Stimulated activated naive CD8-positive, alpha-beta T cell treated with anti-CD3 and anti-CD28 coated beads, Interleukin-15, Interleukin-2, amounts not matched to agents 100 ng/mL and 50 ng/mL, for 24 hours (primary cell): ENCODE measurements around the gene CATSPER4.

Source experiments
- H3K27ac Mint-ChIP-seq: one replicate; pipeline ENCODE4 v1.8.0; 2021; ENCODE audit warnings: mild to moderate bottlenecking, mixed read lengths
- H3K27me3 Mint-ChIP-seq: one replicate; pipeline ENCODE4 v1.8.0; 2021; ENCODE audit warnings: mixed read lengths
- H3K36me3 Mint-ChIP-seq: one replicate; pipeline ENCODE4 v1.8.0; 2021; ENCODE audit warnings: low read depth, mixed read lengths
- H3K4me1 Mint-ChIP-seq: one replicate; pipeline ENCODE4 v1.8.0; 2021; ENCODE audit warnings: low read depth, mixed read lengths
- H3K4me3 Mint-ChIP-seq: one replicate; pipeline ENCODE4 v1.8.0; 2021; ENCODE audit warnings: mild to moderate bottlenecking, mixed read lengths
- H3K9me3 Mint-ChIP-seq: one replicate; pipeline ENCODE4 v1.8.0; 2021; ENCODE audit warnings: mixed read lengths

The CATSPER4 gene

DNA sequence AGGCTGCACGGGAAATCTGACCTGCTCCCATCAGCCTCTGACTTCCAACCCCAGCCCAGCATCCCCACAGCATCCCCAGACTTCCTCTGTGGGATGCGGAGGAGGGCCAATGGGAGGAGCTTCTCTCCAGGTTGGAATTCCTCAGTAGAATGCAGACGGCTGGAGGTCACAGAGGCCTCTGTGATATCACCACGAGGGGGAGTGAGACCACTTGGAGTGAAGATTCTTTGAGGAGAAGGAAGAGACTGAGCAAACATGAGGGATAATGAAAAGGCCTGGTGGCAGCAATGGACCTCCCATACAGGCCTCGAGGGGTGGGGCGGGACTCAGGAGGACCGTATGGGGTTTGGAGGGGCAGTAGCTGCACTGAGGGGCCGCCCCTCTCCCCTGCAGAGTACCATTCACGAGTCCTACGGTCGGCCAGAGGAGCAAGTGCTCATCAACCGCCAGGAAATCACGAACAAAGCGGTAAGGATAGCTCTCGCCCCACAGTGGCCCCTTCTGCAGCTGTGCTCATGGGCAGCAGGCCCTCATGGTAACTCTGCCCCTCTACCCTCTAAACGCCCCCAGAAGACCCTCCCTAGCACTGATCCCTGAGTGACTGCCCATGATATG is at the start of gene CATSPER4:
TSS of gene CATSPER4 (plus strand) at position 230 of the 615 bp plus-strand sequence. CDS start at position 256, 26 bp downstream.
- Mint-ChIP-seq H3K4me3 (no peak within 1 kb of the TSS), H3K27me3 (no peaks in the 10 kb centered on the region), H3K4me1 (peaks cover 8% of the 10 kb centered on the region), H3K9me3 (no peaks in the 10 kb centered on the region), H3K36me3 (no peaks in the 10 kb centered on the region), H3K27ac (no peak within 1 kb of the TSS)

DNA sequence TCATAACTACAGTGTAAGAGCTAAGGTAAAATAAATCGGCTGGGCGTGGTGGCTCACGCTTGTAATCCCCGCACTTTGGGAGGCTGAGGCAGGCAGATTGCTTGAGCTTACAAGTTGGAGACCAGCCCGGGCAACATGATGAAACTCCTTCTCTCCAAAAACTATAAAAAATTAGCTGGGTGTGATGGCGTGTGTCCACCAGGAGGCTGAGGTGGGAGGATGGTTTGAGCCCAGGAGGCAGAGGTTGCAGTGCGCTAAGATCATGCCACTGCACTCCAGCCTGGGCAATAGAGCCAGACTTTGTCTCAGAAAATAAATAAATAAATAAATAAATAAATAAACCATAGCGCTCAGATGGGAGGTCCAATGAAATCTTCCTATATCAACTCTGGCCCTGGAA is 48.2 kb upstream of the CATSPER4 start:
- Mint-ChIP-seq H3K27me3 (no peaks in the 10 kb centered on the region), H3K4me3 (no peak overlapping the region), H3K27ac (no peak overlapping the region), H3K9me3 (no peaks in the 10 kb centered on the region), H3K4me1 (peaks cover 8% of the 10 kb centered on the region), H3K36me3 (no peaks in the 10 kb centered on the region)

DNA sequence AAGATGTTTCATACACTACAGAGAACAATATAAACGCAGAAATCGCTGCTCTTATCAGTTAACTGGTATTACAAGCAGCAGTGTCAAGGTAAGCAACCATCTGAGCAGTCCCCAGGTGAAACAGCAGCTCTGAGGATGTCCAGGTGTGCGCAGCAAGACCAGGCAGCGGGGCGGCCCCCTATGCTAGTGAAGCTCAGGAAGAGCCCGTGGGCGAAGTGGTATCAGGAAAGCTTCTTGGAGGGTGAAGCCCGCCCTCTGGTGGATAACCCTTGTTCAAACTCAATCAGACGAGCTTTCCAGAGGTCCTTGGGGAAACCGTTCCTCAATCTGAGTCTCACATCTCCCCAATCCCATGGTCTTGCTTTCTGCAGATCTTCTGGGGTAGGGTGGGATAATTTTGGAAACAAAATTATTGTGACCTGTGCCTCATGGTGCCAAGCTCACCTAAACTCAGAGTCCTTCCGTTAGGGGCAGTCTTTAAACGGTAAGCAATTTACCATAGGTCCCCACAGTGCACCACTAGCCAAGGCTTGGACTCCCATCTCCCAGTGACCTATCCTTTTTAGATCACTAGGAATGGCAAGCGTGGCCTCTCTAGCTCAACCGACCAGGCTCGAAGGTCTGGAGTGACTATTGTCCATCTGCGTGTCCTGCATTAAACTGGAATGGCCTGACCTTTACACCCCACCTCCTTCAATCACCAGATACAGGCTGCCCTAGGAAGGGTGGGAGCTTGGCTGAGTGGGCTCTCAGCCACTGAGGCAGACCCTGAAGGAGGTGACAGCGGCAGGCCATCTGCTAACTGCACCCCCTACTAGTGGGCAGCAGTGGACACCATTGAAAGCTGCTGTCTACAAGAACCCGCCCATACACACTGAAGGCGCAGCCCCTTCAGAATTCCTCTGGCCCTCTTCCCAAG is 45.1 kb upstream of the CATSPER4 start:
- no peak overlapping the region for H3K4me3 Mint-ChIP-seq
- H3K4me1 Mint-ChIP-seq, result no peaks in the 10 kb centered on the region
- no peaks in the 10 kb centered on the region for H3K9me3 Mint-ChIP-seq
- H3K27ac Mint-ChIP-seq, result no peak overlapping the region
- H3K36me3 Mint-ChIP-seq, result no peaks in the 10 kb centered on the region
- H3K27me3 Mint-ChIP-seq, result no peaks in the 10 kb centered on the region

DNA sequence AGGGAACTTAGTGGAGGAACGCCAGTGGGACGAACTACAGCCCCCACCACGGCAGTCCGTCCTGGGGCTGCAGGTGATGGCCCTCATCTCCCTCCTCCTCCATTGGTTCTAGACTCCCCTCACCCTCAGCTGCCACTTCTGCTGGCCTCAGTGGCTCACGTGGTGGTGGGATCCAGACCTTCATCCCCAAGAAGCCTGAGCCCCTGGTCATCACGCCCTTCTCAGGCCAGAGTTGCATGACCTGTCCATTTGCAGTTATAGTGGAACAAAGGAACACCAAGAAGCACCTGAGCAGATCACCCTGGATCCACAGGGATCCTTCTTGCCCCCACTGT is 44.5 kb upstream of the CATSPER4 start:
- H3K36me3 Mint-ChIP-seq, result no peaks in the 10 kb centered on the region
- no peaks in the 10 kb centered on the region for H3K27me3 Mint-ChIP-seq
- H3K4me1 Mint-ChIP-seq, result no peaks in the 10 kb centered on the region
- H3K9me3 Mint-ChIP-seq, result no peaks in the 10 kb centered on the region
- H3K27ac Mint-ChIP-seq, result no peak overlapping the region
- no peak overlapping the region for H3K4me3 Mint-ChIP-seq

DNA sequence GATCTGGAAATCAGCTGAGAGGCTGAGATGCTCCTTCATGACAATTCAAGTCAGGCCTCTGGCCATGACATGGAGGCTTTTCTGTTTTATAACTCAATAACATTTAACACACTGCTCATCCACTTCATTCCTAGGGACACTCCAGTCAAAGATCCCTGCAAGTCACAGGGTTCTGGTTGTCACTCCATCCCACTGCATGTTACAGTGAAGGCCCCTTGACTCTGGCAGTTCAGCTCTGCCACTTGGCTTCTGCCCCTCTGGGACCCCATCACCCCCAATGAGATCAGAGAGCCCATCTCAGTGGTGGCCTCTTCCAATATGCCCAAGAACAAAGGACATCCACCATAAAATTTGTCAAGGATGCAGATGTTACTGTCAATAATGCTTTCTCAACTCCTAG is 41.5 kb upstream of the CATSPER4 start:
- no peaks in the 10 kb centered on the region for H3K27me3 Mint-ChIP-seq
- H3K36me3 Mint-ChIP-seq, result no peaks in the 10 kb centered on the region
- H3K4me3 Mint-ChIP-seq, result no peak overlapping the region
- H3K9me3 Mint-ChIP-seq, result no peaks in the 10 kb centered on the region
- H3K27ac Mint-ChIP-seq, result no peak overlapping the region
- no peaks in the 10 kb centered on the region for H3K4me1 Mint-ChIP-seq

DNA sequence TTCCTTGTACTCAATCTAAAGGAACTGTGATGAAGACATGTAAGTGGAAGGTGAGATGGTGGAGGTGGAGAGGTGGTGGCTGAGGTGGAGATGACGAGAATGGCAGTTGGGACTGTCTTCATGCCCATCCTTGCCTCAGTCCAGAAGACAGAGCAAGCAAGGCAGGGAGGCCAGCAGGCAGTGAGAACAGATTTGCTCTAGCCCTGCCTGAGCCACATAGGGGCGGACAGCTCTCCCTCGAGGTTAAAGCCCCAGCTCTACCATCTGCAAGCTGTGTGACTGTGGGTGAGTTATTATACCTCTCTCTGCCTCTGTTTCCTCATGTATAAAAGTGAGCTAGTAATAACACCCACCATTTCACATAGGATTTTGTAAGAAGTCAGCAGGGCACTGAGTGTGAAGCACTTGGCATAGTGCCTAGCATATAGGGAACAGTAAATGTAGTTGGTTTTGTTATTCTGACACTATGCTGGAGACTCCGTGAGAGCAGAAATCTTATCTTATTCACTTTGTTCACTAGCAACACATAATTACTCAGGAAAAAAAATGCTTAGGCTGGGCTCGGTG is 36.4 kb upstream of the CATSPER4 start:
- no peaks in the 10 kb centered on the region for H3K9me3 Mint-ChIP-seq
- no peaks in the 10 kb centered on the region for H3K4me1 Mint-ChIP-seq
- no peaks in the 10 kb centered on the region for H3K36me3 Mint-ChIP-seq
- no peak overlapping the region for H3K27ac Mint-ChIP-seq
- H3K27me3 Mint-ChIP-seq, result peaks cover 21% of the 10 kb centered on the region
- no peak overlapping the region for H3K4me3 Mint-ChIP-seq

DNA sequence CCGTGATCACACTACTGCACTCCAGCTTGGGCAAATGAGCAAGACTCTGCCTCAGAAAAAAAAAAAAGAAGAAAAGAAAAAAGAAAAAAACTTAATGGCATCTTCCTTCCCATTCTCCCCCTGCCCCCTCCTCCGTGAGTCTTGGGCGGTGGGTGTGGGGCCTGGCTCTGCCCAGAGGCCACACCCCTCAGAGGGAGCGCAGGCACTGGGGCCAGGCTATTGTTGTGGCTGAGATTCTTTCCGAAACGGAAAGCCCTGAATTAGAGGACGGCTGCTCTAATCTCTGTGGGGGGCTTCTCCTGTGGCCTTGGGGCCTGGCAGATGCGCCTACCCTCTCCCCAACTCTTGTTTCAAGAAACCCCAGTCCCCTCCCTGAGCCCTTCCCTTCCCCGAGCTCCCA is 35.7 kb upstream of the CATSPER4 start:
- no peaks in the 10 kb centered on the region for H3K9me3 Mint-ChIP-seq
- no peak overlapping the region for H3K4me3 Mint-ChIP-seq
- H3K4me1 Mint-ChIP-seq, result no peaks in the 10 kb centered on the region
- H3K27me3 Mint-ChIP-seq, result peaks cover 27% of the 10 kb centered on the region
- H3K36me3 Mint-ChIP-seq, result no peaks in the 10 kb centered on the region
- no peak overlapping the region for H3K27ac Mint-ChIP-seq

DNA sequence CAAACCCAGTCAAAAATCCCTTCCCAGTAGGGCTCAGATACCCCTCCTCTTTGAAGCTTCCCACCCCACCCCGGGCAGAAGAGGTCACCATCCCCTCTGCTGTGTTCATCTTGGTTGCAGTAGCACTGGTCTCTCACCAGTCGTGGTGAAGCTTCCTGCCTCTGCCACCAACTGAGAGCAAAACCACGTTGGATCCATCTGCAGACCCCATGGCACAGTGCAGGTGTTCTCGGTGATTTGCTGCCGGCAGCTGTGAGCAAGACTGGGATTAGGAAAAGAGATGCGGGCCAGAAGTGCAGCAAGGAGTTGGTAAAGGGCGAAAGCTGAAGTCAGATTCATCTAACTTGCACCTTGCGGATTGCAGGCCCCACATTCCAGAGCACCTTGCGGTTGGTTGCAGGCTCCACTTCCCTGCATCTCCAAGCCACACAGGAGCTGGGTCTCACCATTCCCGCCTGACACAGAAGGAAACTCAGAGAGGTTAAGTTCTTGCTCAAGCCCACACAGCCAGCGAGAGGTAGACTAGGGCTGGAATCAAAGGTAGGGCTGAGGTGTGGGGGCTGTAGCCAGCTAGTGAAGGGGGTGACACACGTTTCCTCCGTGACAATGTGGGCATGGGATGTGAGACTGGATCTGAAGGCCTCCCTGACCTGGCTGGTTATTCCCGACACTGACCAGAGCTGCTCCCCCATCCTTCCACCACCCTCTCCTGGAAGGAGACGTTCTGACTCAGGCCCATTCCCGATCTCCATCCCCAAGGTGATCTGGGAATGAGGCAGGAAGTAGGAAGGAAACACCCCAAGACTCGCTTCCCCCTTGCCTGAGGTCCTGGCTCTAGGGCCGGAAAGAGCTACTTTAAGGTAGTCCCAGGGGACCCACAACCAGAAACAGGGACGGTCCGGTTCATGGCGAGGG is 34.8 kb upstream of the CATSPER4 start:
- Mint-ChIP-seq H3K27me3 (peaks cover 28% of the 10 kb centered on the region), H3K4me3 (no peak overlapping the region), H3K27ac (no peak overlapping the region), H3K4me1 (no peaks in the 10 kb centered on the region), H3K9me3 (no peaks in the 10 kb centered on the region), H3K36me3 (no peaks in the 10 kb centered on the region)

DNA sequence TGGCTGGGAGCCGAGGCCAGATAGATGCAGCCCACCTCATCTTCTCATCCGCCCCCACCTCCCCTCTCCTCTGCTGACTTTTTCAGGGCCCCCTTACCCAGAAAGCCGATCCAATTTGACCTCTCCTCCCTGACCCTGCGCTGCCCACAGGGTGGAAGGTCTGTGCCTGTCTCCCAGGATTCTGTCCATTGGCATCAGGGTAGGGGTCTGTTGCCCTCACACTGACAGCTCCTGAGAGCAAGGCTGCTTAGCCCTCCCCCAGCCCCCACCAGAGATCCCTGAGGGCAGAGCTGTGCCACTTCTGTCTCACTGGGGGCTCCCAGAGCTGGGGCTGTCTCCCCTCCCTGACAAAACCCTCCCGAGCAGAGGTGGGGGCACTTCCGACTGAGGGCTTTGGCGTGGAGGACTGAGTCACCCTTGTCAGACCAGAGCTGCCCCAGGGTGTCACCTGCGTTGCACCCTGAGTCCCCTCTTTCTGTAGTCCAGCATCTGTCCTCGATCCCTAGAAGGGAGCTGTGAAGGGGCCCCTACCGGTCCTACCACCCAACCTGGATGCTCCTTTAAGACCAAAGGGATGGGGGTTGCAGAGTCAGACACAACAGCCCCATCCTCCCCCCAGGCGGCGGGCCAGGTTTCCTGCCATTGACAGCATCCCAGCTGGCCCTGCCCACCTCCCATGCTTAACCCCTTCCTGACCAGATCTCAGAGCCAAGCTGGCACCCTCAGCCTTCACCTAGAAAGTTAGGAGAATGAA is 33.9 kb upstream of the CATSPER4 start:
- no peaks in the 10 kb centered on the region for H3K9me3 Mint-ChIP-seq
- H3K27ac Mint-ChIP-seq, result no peak overlapping the region
- H3K36me3 Mint-ChIP-seq, result no peaks in the 10 kb centered on the region
- peaks cover 32% of the 10 kb centered on the region for H3K27me3 Mint-ChIP-seq
- H3K4me3 Mint-ChIP-seq, result no peak overlapping the region
- no peaks in the 10 kb centered on the region for H3K4me1 Mint-ChIP-seq

DNA sequence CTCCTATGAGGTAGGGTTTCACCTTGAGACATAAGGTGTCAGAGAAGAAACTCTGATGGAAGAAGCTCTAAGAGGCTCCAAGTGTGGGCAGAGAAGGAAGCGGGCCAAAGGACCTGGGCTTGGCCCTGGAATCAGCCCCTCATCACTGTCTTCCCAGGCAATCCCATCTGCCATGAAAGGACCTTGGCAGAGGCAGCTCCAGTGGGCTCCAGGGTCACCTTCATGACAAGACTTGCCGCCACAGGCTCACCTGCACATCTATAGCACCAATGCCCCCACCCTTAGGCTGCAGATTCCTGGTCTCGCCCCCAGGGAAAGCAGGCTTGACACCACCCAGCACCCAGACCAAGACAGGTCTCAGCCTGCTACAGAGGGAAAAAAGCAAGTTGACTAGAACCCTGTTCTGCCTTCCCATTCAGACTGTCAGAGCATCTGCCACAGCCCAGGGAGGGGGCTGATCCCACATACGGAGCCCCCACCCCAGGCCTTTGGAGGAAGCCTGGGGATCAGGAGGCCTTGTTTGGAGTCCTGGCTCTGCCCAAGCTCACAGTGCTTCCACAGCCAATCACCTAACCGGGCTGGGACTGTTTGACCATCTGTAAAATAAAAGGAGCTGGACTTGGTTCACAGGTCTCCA is 32.0 kb upstream of the CATSPER4 start:
- Mint-ChIP-seq H3K9me3 (no peaks in the 10 kb centered on the region), H3K27me3 (peaks cover 39% of the 10 kb centered on the region), H3K27ac (no peak overlapping the region), H3K36me3 (no peaks in the 10 kb centered on the region), H3K4me3 (no peak overlapping the region), H3K4me1 (peaks cover 6% of the 10 kb centered on the region)

DNA sequence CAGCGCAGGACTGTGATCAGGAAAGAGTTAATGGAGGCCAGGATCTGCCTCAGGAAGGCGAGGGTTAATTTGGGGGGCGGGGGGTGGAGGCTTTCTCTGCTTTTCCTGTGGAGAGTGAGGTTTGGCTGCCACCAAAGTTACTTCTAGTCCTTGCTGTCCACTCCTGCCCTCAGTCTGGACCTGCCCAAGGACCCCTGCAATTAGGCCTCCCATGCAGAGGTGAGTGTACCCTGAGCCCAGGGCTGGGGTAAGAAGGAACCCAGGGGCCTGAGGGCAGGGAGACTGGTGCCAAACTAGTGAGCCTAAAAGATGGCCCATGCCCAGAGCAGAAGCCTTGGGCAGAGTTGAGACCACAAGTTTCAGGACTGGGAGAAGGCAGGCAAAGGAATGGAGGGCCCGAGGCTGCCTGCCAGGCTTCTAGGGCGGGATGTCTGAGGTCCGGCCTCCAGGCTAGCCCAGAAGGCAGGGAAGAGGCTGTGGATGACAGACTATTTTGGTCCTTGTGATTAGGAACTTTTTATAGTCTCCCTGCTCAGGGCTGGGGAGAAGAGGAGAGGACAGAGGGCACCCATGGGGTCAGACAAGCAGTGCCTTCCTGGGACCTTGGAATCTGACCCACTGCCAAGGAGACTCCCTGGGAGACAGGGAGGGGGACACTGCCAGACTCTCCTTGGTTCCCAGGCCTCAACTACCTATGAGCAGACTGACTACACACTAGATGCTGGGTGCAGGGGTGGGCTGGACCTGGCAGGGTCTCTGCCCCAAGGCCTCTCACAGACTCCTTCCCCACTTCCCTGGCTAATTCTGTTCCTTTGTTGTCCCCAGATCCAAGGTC is 31.3 kb upstream of the CATSPER4 start, which contains the start of gene FAM110D:
TSS of gene FAM110D (plus strand) at position 172 of the 835 bp plus-strand sequence. CDS start 2,213 bp downstream, outside the sequence.
- Mint-ChIP-seq H3K4me3 (no peak within 1 kb of the TSS), H3K27ac (no peak within 1 kb of the TSS), H3K36me3 (no peaks in the 10 kb centered on the region), H3K4me1 (peaks cover 6% of the 10 kb centered on the region), H3K9me3 (no peaks in the 10 kb centered on the region), H3K27me3 (peaks cover 44% of the 10 kb centered on the region)

DNA sequence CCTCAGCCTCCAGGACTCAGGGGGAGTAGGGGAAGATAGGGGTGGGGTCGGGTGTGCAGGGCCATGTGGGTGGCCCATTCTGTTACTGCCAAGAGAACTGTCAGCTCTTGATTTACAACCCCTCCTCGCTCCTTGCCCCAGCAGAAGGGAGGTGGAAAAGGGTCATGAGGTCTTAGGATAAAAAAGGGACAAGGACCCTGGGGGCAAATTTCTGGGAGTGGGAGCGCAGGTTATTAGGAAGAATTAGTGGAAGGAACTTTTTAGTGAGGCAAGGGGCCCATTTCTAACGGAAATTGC is 30.7 kb upstream of the CATSPER4 start:
- no peak overlapping the region for H3K27ac Mint-ChIP-seq
- no peaks in the 10 kb centered on the region for H3K9me3 Mint-ChIP-seq
- H3K27me3 Mint-ChIP-seq, result peaks cover 45% of the 10 kb centered on the region
- H3K36me3 Mint-ChIP-seq, result no peaks in the 10 kb centered on the region
- no peak overlapping the region for H3K4me3 Mint-ChIP-seq
- H3K4me1 Mint-ChIP-seq, result peaks cover 6% of the 10 kb centered on the region
